Measurements from ENCODE around the gene IFFO2. TPM values are rescaled to one million over a fixed set of nuclear protein-coding genes. Genes with fewer than 3 reads are reported as not detected.

IFFO2 gene
- total and polyA plus RNA-seq, 2 donors (not counting 3 experiments of a cell fraction or from before 2014, with no cell fraction given): 31.1 to 31.3 TPM

DNA sequence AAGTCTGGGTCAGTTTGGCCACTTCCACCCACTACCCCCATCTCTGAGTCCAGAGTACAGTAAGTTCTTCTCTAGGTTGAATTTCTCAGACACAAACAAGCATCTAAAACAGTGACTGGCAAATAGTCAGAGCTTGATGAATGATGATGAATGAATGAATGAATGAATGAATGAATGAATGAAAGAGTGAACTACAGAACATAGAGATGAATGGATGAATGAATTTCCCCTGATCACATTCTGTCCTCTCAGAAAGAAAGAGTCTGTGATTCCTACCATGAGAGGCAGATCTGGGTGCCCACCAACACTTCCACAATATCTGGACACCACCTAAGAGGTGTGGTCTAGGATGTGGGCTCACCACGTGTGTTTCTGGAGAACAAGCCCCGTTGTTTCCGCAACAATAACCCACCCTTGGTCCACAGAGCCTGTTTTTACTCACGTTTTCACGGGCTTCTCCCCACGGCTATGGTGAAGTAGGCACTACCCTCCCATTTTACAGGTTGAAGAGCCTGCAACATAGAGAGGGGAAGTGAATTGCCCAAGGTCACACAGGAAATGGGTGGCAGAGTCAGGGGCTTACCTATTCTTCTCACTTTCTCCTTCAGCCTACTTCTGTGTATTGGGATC, 40.2 kb upstream of the IFFO2 start:
- ChIA-PET POLR2A (no interaction called here), CTCF (no interaction called here)
- H3K27ac ChIP-seq (ENCODE audit: insufficient read depth, low read depth, low read length): no peak overlapping the region
- H3K27me3 ChIP-seq (ENCODE audit: control insufficient read depth in 2 of 2, insufficient read depth in 2 of 2, low read length in 2 of 2): peaks cover 2% of the 10 kb centered on the region in 2 experiments
- H4K20me1 ChIP-seq (replicated peaks; ENCODE audit: control insufficient read depth, extremely low read depth, insufficient read depth, low read length): no peaks in the 10 kb centered on the region
- no peak overlapping the region for H3K9ac ChIP-seq (replicated peaks; ENCODE audit: extremely low read depth, insufficient read depth, low read length)
- no peak overlapping the region for H2AFZ ChIP-seq (ENCODE audit: low read depth, low read length)
- DNase-seq (ENCODE audit: low read depth, low spot score): no peak
- no TSS peak for BruUV-seq (replicated peaks)
- no peaks in the 10 kb centered on the region for H3K36me3 ChIP-seq (ENCODE audit: control insufficient read depth in 2 of 2, extremely low read depth in 1 of 2, insufficient read depth in 2 of 2, low read length in 2 of 2)
- no peaks in the 10 kb centered on the region for H3K9me3 ChIP-seq (replicated peaks; ENCODE audit: control insufficient read depth, insufficient read depth, low read length)
- no peak for FAIRE-seq
- dilution Hi-C loops (cut with MboI; ENCODE audit: extremely low pct_ligation_motif_present, low sequenced_read_pairs) (no loop called here), intact Hi-C loops (cut with micrococcal nuclease) (no loop called here)
- H3K4me1 ChIP-seq (ENCODE audit: control insufficient read depth, extremely low read depth, insufficient read depth, low read length): no peaks in the 10 kb centered on the region
- no peak overlapping the region for H3K4me3 ChIP-seq (replicated peaks in 1 of 3; ENCODE audit: insufficient read depth in 1 of 3, low read depth in 1 of 3, low read length in 3 of 3)
- no peaks in the 10 kb centered on the region for H3K9me1 ChIP-seq (replicated peaks; ENCODE audit: control insufficient read depth, extremely low read depth, insufficient read depth, low read length)
- no peak overlapping the region for H3K4me2 ChIP-seq (ENCODE audit: insufficient read depth, low read length)
- H3K79me2 ChIP-seq (ENCODE audit: control insufficient read depth, insufficient read depth, low read length): no peaks in the 10 kb centered on the region
- TF ChIP-seq, protein P1, sequence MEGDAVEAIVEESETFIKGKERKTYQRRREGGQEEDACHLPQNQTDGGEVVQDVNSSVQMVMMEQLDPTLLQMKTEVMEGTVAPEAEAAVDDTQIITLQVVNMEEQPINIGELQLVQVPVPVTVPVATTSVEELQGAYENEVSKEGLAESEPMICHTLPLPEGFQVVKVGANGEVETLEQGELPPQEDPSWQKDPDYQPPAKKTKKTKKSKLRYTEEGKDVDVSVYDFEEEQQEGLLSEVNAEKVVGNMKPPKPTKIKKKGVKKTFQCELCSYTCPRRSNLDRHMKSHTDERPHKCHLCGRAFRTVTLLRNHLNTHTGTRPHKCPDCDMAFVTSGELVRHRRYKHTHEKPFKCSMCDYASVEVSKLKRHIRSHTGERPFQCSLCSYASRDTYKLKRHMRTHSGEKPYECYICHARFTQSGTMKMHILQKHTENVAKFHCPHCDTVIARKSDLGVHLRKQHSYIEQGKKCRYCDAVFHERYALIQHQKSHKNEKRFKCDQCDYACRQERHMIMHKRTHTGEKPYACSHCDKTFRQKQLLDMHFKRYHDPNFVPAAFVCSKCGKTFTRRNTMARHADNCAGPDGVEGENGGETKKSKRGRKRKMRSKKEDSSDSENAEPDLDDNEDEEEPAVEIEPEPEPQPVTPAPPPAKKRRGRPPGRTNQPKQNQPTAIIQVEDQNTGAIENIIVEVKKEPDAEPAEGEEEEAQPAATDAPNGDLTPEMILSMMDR (IDR thresholded peaks at IDR 0.05; ENCODE audit: extremely low read depth in 1 of 2, insufficient read depth in 1 of 2, low read depth in 1 of 2, low read length in 2 of 2): no peak
- TF ChIP-seq POLR2A (IDR thresholded peaks at IDR 0.05; ENCODE audit: low read depth, low read length) (no peak), FOS (IDR thresholded peaks at IDR 0.05; ENCODE audit: borderline replicate concordance, insufficient read depth, low read length) (no peak), MYC (IDR thresholded peaks at IDR 0.05; ENCODE audit: low read depth, low read length) (no peak), POLR2AphosphoS5 (IDR thresholded peaks at IDR 0.05; ENCODE audit: insufficient read depth, low read depth, low read length) (no peak), GATA2 (IDR thresholded peaks at IDR 0.05; ENCODE audit: insufficient read depth, insufficient read length, low read depth, low read length) (no peak), EZH2 (IDR thresholded peaks at IDR 0.05; ENCODE audit: borderline replicate concordance, low read depth, low read length, severe bottlenecking) (no peak), JUN (IDR thresholded peaks at IDR 0.05; ENCODE audit: borderline replicate concordance, insufficient read depth, insufficient read length, low read depth) (no peak)
- TF ChIP-seq, protein P2, sequence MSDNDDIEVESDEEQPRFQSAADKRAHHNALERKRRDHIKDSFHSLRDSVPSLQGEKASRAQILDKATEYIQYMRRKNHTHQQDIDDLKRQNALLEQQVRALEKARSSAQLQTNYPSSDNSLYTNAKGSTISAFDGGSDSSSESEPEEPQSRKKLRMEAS (IDR thresholded peaks at IDR 0.05; ENCODE audit: insufficient read depth, insufficient read length): no peak
